Measurements from ENCODE around the gene DNAH17. TPM values are rescaled to one million over a fixed set of nuclear protein-coding genes. Genes with fewer than 3 reads are reported as not detected.

The DNAH17 gene
- total and polyA plus RNA-seq, 7 donors, result 0.04 to 3.5 (median 0.08) TPM

DNA sequence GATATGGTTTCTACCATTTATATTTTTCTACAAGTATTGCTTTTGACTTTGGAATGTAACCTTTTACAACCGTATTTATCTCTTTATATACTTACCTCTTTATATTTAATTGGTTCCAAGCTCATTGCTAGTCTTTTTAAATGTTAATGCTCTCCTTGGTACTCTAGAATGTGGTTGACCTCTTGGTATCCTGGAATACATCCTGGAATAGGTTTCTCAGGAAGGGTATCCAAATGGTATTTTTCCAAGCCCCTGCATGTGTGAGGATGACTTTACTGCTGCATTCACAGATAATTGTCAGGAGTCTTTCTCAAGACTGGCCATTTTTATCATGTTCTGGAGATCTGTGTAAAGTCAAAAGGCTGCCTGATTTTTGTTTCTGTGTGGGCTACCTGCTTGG, 30.2 kb downstream of the DNAH17 start:
- Histone ChIP-seq H3K4me3 (no peak overlapping the region), H3K36me3 (ENCODE audit: insufficient read depth in 1 of 2, low read depth in 1 of 2) (no peaks in the 10 kb centered on the region), H3K4me1 (no peaks in the 10 kb centered on the region), H3K9me3 (peaks cover 3% of the 10 kb centered on the region), H3K27me3 (ENCODE audit: insufficient read depth in 3 of 3, low read length in 2 of 3) (peaks cover 0 to 2% (median 0%) of the 10 kb centered on the region in 3 donors), H3K27ac (no peak overlapping the region)
- no peak for TF ChIP-seq CTCF (IDR thresholded peaks at IDR 0.05)
- ATAC-seq (no peak), DNase-seq (no peak)
- WGBS, 3 donors, result 83 to 93% (median 87%) methylated on average over 1 of the region's 1 CpG
- intact Hi-C loops (cut with DNase I), result no loop called here

DNA sequence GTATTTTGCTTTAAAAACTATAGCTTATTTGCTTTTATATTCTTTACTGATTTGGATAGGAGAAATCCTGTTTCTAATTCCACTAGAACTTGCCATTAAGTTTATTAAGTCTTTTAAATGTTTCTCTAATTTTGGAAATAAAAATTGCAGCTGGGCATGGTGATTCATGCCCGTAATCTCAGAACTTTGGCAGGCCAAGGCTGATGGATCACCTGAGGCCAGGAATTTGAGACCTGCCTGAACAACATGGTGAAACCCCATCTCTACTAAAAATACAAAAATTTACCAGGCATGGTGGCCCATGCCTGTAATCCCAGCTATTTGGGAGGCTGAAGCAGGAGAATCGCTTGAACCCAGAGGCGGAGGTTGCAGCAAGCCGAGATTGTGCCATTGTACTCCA, 30.7 kb downstream of the DNAH17 start:
- H3K27me3 ChIP-seq (ENCODE audit: insufficient read depth in 3 of 3, low read length in 2 of 3), result peaks cover 0 to 2% (median 0%) of the 10 kb centered on the region in 3 donors
- intact Hi-C loops (cut with DNase I), result no loop called here
- H3K9me3 ChIP-seq, result peaks cover 3% of the 10 kb centered on the region
- 96 to 100% (median 97%) methylated on average over 4 of the region's 4 CpGs for WGBS, 3 donors
- H3K4me3 ChIP-seq, result no peak overlapping the region
- DNase-seq (no peak), ATAC-seq (no peak)
- TF ChIP-seq CTCF (IDR thresholded peaks at IDR 0.05), result no peak
- H3K27ac ChIP-seq, result no peak overlapping the region
- no peaks in the 10 kb centered on the region for H3K4me1 ChIP-seq
- no peaks in the 10 kb centered on the region for H3K36me3 ChIP-seq (ENCODE audit: insufficient read depth in 1 of 2, low read depth in 1 of 2)

GRCh38 chr17:78544881-78545755, 32.1 kb downstream of the DNAH17 start:
- peaks cover 3% of the 10 kb centered on the region for H3K9me3 ChIP-seq
- DNase-seq (no peak), ATAC-seq (no peak)
- H3K4me1 ChIP-seq, result no peaks in the 10 kb centered on the region
- H3K4me3 ChIP-seq, result no peak overlapping the region
- 56 to 72% (median 72%) methylated on average over 17 of the region's 17 CpGs for WGBS, 3 donors
- H3K27ac ChIP-seq, result no peak overlapping the region
- no peaks in the 10 kb centered on the region for H3K36me3 ChIP-seq (ENCODE audit: insufficient read depth in 1 of 2, low read depth in 1 of 2)
- H3K27me3 ChIP-seq (ENCODE audit: insufficient read depth in 3 of 3, low read length in 2 of 3), result peaks cover 0 to 2% (median 0%) of the 10 kb centered on the region in 3 donors
- intact Hi-C loops (cut with DNase I), result no loop called here
- TF ChIP-seq CTCF (IDR thresholded peaks at IDR 0.05), result no peak

- Histone ChIP-seq H3K27me3 (ENCODE audit: insufficient read depth in 3 of 3, low read length in 2 of 3) (peaks cover 0 to 2% (median 0%) of the 10 kb centered on the region in 3 donors), H3K4me1 (no peaks in the 10 kb centered on the region), H3K4me3 (no peak overlapping the region), H3K27ac (no peak overlapping the region), H3K36me3 (ENCODE audit: insufficient read depth in 1 of 2, low read depth in 1 of 2) (no peaks in the 10 kb centered on the region), H3K9me3 (no peaks in the 10 kb centered on the region)
- intact Hi-C loops (cut with DNase I), result no loop called here
- 67 to 75% (median 67%) methylated on average over 6 to 7 of the region's 7 CpGs for WGBS, 3 donors
- no peak for TF ChIP-seq CTCF (IDR thresholded peaks at IDR 0.05)
- no peak for DNase-seq
- no peak for ATAC-seq
These were observed 35.5 kb downstream of the DNAH17 start for GRCh38 chr17:78541488-78542206.

Data from psoas muscle (tissue), 8 donors.